ENCODE results near the gene TGFBR2.

Gene TGFBR2

DNA sequence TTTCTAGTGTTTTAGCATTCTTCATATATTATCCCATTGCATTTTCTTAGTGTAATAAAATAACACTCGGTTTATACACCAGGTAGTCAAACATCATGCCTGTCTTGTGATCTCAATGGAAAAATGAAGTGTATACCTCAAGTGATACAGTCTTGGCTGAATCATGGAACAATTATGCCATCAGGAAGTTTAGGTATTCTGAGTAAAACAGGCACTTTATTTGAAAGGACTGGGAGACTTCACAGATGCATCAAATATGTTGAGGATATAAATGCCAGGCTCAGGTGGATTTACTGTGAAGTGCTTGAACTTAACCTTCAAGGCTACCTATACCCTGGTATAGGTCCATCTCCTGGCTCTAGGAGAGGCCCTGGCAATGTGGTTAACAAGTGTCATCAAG is 8.5 kb downstream of the TGFBR2 start:
- no peaks in the 10 kb centered on the region for H3K36me3 ChIP-seq (ENCODE audit: control insufficient read depth, insufficient read depth, low read length)
- H3K9ac ChIP-seq (ENCODE audit: low read length): no peak overlapping the region
- no peaks in the 10 kb centered on the region for H3K9me3 ChIP-seq (ENCODE audit: control insufficient read depth, low read length)
- H3K4me3 ChIP-seq (ENCODE audit: low read length): no peak overlapping the region
- peaks cover 23% of the 10 kb centered on the region for H3K4me1 ChIP-seq (ENCODE audit: control insufficient read depth, insufficient read depth, low read length)
- no peaks in the 10 kb centered on the region for H3K27me3 ChIP-seq (ENCODE audit: control insufficient read depth, insufficient read depth, low read length)

DNA sequence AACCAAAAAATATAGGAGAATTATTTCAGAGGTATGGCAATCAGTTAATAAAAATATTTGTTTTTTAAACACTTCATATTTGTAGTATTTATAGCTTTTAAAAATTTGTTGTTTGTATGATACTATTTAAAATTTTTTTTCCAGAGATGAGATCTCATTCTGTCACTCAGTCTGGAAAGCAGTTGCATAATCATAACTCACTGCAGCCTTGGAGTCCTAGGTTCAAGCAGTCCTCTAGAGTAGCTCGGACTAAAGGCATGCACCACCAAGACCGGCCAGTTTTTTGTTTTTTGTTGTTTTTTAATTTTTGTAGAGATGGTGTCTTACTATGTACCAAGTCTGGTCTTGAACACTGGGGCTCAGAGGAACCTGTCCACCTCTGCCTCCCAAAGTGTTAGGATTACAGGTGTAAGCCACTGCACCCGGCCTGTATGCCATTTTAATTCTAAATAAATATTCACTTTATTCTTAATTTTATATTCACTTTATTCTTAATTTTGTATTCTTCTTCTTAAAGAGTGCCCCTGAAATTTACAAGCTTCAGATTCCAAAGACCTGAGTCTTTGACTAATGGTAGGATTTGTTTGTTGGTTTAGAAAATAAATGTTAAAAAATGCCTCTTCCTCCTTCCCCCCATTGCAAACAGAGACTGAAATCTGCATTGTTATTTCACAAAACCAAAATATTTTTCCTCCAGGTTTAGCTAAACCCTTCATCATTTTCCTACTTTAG is 9.4 kb downstream of the TGFBR2 start:
- Histone ChIP-seq H3K36me3 (ENCODE audit: control insufficient read depth, insufficient read depth, low read length) (no peaks in the 10 kb centered on the region), H3K4me3 (ENCODE audit: low read length) (no peak overlapping the region), H3K9ac (ENCODE audit: low read length) (no peak overlapping the region), H3K27me3 (ENCODE audit: control insufficient read depth, insufficient read depth, low read length) (no peaks in the 10 kb centered on the region), H3K4me1 (ENCODE audit: control insufficient read depth, insufficient read depth, low read length) (peaks cover 18% of the 10 kb centered on the region), H3K9me3 (ENCODE audit: control insufficient read depth, low read length) (no peaks in the 10 kb centered on the region)

- Histone ChIP-seq H3K36me3 (ENCODE audit: control insufficient read depth, insufficient read depth, low read length) (no peaks in the 10 kb centered on the region), H3K4me1 (ENCODE audit: control insufficient read depth, insufficient read depth, low read length) (peaks cover 18% of the 10 kb centered on the region), H3K4me3 (ENCODE audit: low read length) (no peak overlapping the region), H3K27me3 (ENCODE audit: control insufficient read depth, insufficient read depth, low read length) (no peaks in the 10 kb centered on the region), H3K9me3 (ENCODE audit: control insufficient read depth, low read length) (no peaks in the 10 kb centered on the region), H3K9ac (ENCODE audit: low read length) (no peak overlapping the region)
Observed at GRCh38 chr3:30616347-30617027, 10.1 kb downstream of the TGFBR2 start.

DNA sequence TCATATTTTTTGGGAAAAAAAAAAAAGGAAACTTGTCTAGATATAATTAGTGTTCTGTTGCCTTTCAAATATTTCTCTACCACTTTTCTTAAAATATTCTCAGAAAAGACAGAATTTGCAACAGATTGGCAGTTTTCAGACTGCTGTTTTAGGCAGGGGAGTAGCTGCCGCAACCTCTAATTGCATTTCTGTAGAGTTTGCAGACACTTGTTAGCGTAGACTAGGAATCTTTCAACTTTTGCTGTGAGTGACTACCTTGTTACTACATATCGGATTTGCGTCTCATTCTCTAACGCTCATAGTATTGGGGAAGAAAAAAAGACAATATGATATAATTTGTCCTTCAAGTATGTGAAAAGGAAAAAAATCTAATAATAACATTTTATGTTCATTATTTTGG is 10.7 kb downstream of the TGFBR2 start:
- Histone ChIP-seq H3K27me3 (ENCODE audit: control insufficient read depth, insufficient read depth, low read length) (no peaks in the 10 kb centered on the region), H3K4me3 (ENCODE audit: low read length) (no peak overlapping the region), H3K9ac (ENCODE audit: low read length) (no peak overlapping the region), H3K4me1 (ENCODE audit: control insufficient read depth, insufficient read depth, low read length) (peaks cover 20% of the 10 kb centered on the region), H3K36me3 (ENCODE audit: control insufficient read depth, insufficient read depth, low read length) (no peaks in the 10 kb centered on the region), H3K9me3 (ENCODE audit: control insufficient read depth, low read length) (no peaks in the 10 kb centered on the region)

DNA sequence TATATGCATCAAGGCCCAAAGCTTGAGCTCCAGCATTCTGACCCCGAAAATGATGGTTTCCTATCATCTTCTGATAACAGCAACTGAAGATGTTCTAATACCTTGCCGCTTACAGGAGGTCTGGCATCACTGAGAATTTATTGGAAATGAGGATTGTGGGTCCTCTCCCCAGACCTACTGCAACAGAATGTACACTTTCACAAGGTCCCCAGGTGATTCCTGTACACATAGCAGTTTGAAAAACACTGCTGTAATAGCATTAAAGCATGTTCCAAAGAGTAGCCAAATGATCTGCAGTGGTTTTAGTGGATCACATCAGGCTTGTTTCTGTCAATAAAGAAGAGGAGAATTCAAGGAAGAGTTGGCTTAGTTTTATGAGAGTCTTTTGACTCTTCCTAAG is 11.3 kb downstream of the TGFBR2 start:
- no peaks in the 10 kb centered on the region for H3K9me3 ChIP-seq (ENCODE audit: control insufficient read depth, low read length)
- H3K4me1 ChIP-seq (ENCODE audit: control insufficient read depth, insufficient read depth, low read length): peaks cover 17% of the 10 kb centered on the region
- no peak overlapping the region for H3K9ac ChIP-seq (ENCODE audit: low read length)
- no peaks in the 10 kb centered on the region for H3K36me3 ChIP-seq (ENCODE audit: control insufficient read depth, insufficient read depth, low read length)
- no peaks in the 10 kb centered on the region for H3K27me3 ChIP-seq (ENCODE audit: control insufficient read depth, insufficient read depth, low read length)
- no peak overlapping the region for H3K4me3 ChIP-seq (ENCODE audit: low read length)

GRCh38 chr3:30618526-30618925 is 12.1 kb downstream of the TGFBR2 start:
- Histone ChIP-seq H3K27me3 (ENCODE audit: control insufficient read depth, insufficient read depth, low read length) (no peaks in the 10 kb centered on the region), H3K4me3 (ENCODE audit: low read length) (no peak overlapping the region), H3K4me1 (ENCODE audit: control insufficient read depth, insufficient read depth, low read length) (peaks cover 16% of the 10 kb centered on the region)

DNA sequence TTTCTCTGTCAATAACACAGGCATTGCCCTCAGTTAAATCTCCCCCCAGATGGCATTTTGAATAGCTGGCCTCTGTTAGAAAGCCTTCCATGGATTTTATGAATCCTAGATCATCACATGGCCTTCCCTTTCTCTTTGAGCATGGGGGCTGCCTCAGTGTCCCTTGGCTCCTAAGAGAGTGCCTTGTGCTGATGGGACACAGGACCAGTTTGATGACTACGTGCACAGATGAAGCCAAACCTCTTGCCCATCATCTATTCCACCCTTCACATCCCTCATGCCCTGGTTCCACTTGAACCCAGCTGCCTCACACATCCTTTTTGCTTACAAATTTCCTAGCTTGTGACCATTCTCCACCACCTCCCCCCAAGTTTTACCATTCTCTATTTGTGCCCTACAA is 12.9 kb downstream of the TGFBR2 start:
- Histone ChIP-seq H3K36me3 (ENCODE audit: control insufficient read depth, insufficient read depth, low read length) (peaks cover 4% of the 10 kb centered on the region), H3K27me3 (ENCODE audit: control insufficient read depth, insufficient read depth, low read length) (no peaks in the 10 kb centered on the region), H3K9ac (ENCODE audit: low read length) (no peak overlapping the region), H3K9me3 (ENCODE audit: control insufficient read depth, low read length) (no peaks in the 10 kb centered on the region), H3K4me3 (ENCODE audit: low read length) (no peak overlapping the region), H3K4me1 (ENCODE audit: control insufficient read depth, insufficient read depth, low read length) (peaks cover 12% of the 10 kb centered on the region)

More at GRCh38 chr3:30618526-30618925, 12.1 kb downstream of the TGFBR2 start:
- Histone ChIP-seq H3K9ac (ENCODE audit: low read length) (no peak overlapping the region), H3K36me3 (ENCODE audit: control insufficient read depth, insufficient read depth, low read length) (peaks cover 3% of the 10 kb centered on the region), H3K9me3 (ENCODE audit: control insufficient read depth, low read length) (no peaks in the 10 kb centered on the region)

GRCh38 chr3:30620402-30621360 is 14.3 kb downstream of the TGFBR2 start:
- Histone ChIP-seq H3K4me1 (ENCODE audit: control insufficient read depth, insufficient read depth, low read length) (peaks cover 14% of the 10 kb centered on the region), H3K36me3 (ENCODE audit: control insufficient read depth, insufficient read depth, low read length) (peaks cover 4% of the 10 kb centered on the region), H3K9ac (ENCODE audit: low read length) (no peak overlapping the region), H3K27me3 (ENCODE audit: control insufficient read depth, insufficient read depth, low read length) (no peaks in the 10 kb centered on the region), H3K4me3 (ENCODE audit: low read length) (no peak overlapping the region), H3K9me3 (ENCODE audit: control insufficient read depth, low read length) (no peaks in the 10 kb centered on the region)

- Histone ChIP-seq H3K9ac (ENCODE audit: low read length) (no peak overlapping the region), H3K36me3 (ENCODE audit: control insufficient read depth, insufficient read depth, low read length) (peaks cover 4% of the 10 kb centered on the region), H3K9me3 (ENCODE audit: control insufficient read depth, low read length) (no peaks in the 10 kb centered on the region), H3K4me3 (ENCODE audit: low read length) (no peak overlapping the region), H3K27me3 (ENCODE audit: control insufficient read depth, insufficient read depth, low read length) (no peaks in the 10 kb centered on the region), H3K4me1 (ENCODE audit: control insufficient read depth, insufficient read depth, low read length) (peaks cover 23% of the 10 kb centered on the region)
Observed at GRCh38 chr3:30621576-30621975, 15.2 kb downstream of the TGFBR2 start.

GRCh38 chr3:30622047-30622545 is 15.7 kb downstream of the TGFBR2 start:
- peaks cover 28% of the 10 kb centered on the region for H3K4me1 ChIP-seq (ENCODE audit: control insufficient read depth, insufficient read depth, low read length)
- H3K9me3 ChIP-seq (ENCODE audit: control insufficient read depth, low read length): no peaks in the 10 kb centered on the region
- H3K36me3 ChIP-seq (ENCODE audit: control insufficient read depth, insufficient read depth, low read length): peaks cover 4% of the 10 kb centered on the region
- no peak overlapping the region for H3K9ac ChIP-seq (ENCODE audit: low read length)
- no peak overlapping the region for H3K4me3 ChIP-seq (ENCODE audit: low read length)
- H3K27me3 ChIP-seq (ENCODE audit: control insufficient read depth, insufficient read depth, low read length): no peaks in the 10 kb centered on the region

GRCh38 chr3:30622790-30623189 is 16.4 kb downstream of the TGFBR2 start:
- no peak overlapping the region for H3K4me3 ChIP-seq (ENCODE audit: low read length)
- peaks cover 4% of the 10 kb centered on the region for H3K36me3 ChIP-seq (ENCODE audit: control insufficient read depth, insufficient read depth, low read length)
- H3K9ac ChIP-seq (ENCODE audit: low read length): no peak overlapping the region
- H3K27me3 ChIP-seq (ENCODE audit: control insufficient read depth, insufficient read depth, low read length): no peaks in the 10 kb centered on the region
- H3K4me1 ChIP-seq (ENCODE audit: control insufficient read depth, insufficient read depth, low read length): peaks cover 28% of the 10 kb centered on the region
- no peaks in the 10 kb centered on the region for H3K9me3 ChIP-seq (ENCODE audit: control insufficient read depth, low read length)
